Measurements from ENCODE around the gene AMZ1. TPM values are rescaled to one million over a fixed set of nuclear protein-coding genes. Genes with fewer than 3 reads are reported as not detected.

The AMZ1 gene
- total RNA-seq, 2 donors from 2014 or later = 0.66 to 1.6 TPM

DNA sequence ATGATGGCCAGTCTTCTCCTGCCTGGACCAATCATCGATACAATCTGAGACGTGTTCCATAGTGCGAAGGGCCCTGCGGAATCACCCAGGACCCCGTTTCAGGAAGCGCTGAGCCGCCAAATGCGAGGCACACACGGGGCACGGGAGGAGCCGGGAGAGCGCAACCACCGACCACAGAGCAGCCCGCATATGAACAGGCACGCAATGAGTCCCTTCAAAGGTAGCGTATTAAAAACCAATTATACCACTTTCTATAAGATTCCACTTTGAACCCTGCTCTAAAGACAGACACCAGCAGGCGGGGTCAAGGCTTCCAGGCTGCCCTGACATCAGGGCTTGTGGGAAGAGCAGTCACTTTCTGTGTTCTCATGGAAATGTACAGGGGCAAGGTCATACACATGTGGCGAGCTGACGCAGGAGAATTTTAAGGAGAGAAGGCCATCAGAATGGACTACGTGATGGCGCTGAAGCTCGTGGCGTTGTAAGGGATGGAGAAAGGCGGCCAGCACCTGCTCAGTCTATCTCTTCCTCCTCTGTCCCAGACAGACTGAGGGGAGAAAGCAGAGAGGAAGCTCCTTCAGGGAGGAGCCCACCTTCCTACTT, 46.2 kb downstream of the AMZ1 start:
- peaks cover 44% of the 10 kb centered on the region for H3K36me3 Mint-ChIP-seq (ENCODE audit: low read depth)
- WGBS, 2 experiments (ENCODE audit: insufficient coverage in 1 of 2, insufficient read length in 1 of 2) = 96% methylated on average over 19 to 24 of the region's 24 CpGs
- peaks cover 8% of the 10 kb centered on the region for H3K4me1 ChIP-seq (ENCODE audit: control insufficient read depth, insufficient read depth, low read length)
- no peak overlapping the region for H3K9ac ChIP-seq (ENCODE audit: extremely low read depth, low read length, poor library complexity, severe bottlenecking)
- no peaks in the 10 kb centered on the region for H3K9me3 ChIP-seq (ENCODE audit: control insufficient read depth, low read length)
- H3K4me3 ChIP-seq (ENCODE audit: low read length) = no peak overlapping the region
- TF ChIP-seq, protein P1, sequence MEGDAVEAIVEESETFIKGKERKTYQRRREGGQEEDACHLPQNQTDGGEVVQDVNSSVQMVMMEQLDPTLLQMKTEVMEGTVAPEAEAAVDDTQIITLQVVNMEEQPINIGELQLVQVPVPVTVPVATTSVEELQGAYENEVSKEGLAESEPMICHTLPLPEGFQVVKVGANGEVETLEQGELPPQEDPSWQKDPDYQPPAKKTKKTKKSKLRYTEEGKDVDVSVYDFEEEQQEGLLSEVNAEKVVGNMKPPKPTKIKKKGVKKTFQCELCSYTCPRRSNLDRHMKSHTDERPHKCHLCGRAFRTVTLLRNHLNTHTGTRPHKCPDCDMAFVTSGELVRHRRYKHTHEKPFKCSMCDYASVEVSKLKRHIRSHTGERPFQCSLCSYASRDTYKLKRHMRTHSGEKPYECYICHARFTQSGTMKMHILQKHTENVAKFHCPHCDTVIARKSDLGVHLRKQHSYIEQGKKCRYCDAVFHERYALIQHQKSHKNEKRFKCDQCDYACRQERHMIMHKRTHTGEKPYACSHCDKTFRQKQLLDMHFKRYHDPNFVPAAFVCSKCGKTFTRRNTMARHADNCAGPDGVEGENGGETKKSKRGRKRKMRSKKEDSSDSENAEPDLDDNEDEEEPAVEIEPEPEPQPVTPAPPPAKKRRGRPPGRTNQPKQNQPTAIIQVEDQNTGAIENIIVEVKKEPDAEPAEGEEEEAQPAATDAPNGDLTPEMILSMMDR (conservative IDR thresholded peaks at IDR 0.05) = no peak
- no peak overlapping the region for H3K27ac Mint-ChIP-seq
- no peaks in the 10 kb centered on the region for H3K27me3 ChIP-seq (ENCODE audit: control insufficient read depth, insufficient read depth, low read length, poor library complexity, severe bottlenecking)
- H3K36me3 ChIP-seq (ENCODE audit: control insufficient read depth, insufficient read depth, low read length) = peaks cover 48% of the 10 kb centered on the region
- DNase-seq = no peak
- no peaks in the 10 kb centered on the region for H3K9me3 Mint-ChIP-seq
- no peak overlapping the region for H3K27ac ChIP-seq (ENCODE audit: low read depth, low read length)
- H3K4me1 Mint-ChIP-seq = peaks cover 14% of the 10 kb centered on the region
- H3K27me3 Mint-ChIP-seq (ENCODE audit: insufficient read depth) = no peaks in the 10 kb centered on the region
- no peak overlapping the region for H3K4me3 Mint-ChIP-seq

GRCh38 chr7:2734751-2735571, 47.0 kb downstream of the AMZ1 start:
- H3K27ac ChIP-seq (ENCODE audit: low read depth, low read length) = no peak overlapping the region
- H3K4me3 Mint-ChIP-seq = no peak overlapping the region
- no peaks in the 10 kb centered on the region for H3K9me3 Mint-ChIP-seq
- H3K4me3 ChIP-seq (ENCODE audit: low read length) = no peak overlapping the region
- DNase-seq = no peak
- TF ChIP-seq, protein P1 (conservative IDR thresholded peaks at IDR 0.05) = no peak
- peak overlapping the region; percentile 59 for H3K27ac Mint-ChIP-seq
- no peaks in the 10 kb centered on the region for H3K9me3 ChIP-seq (ENCODE audit: control insufficient read depth, low read length)
- no peak overlapping the region for H3K9ac ChIP-seq (ENCODE audit: extremely low read depth, low read length, poor library complexity, severe bottlenecking)
- H3K27me3 ChIP-seq (ENCODE audit: control insufficient read depth, insufficient read depth, low read length, poor library complexity, severe bottlenecking) = no peaks in the 10 kb centered on the region
- H3K4me1 Mint-ChIP-seq = peaks cover 14% of the 10 kb centered on the region
- H3K4me1 ChIP-seq (ENCODE audit: control insufficient read depth, insufficient read depth, low read length) = peaks cover 8% of the 10 kb centered on the region
- 91 to 95% methylated on average over 19 to 33 of the region's 33 CpGs for WGBS, 2 experiments (ENCODE audit: insufficient coverage in 1 of 2, insufficient read length in 1 of 2)
- peaks cover 39% of the 10 kb centered on the region for H3K36me3 Mint-ChIP-seq (ENCODE audit: low read depth)
- H3K27me3 Mint-ChIP-seq (ENCODE audit: insufficient read depth) = no peaks in the 10 kb centered on the region
- H3K36me3 ChIP-seq (ENCODE audit: control insufficient read depth, insufficient read depth, low read length) = peaks cover 49% of the 10 kb centered on the region

GRCh38 chr7:2735744-2736143, 47.7 kb downstream of the AMZ1 start:
- no peaks in the 10 kb centered on the region for H3K9me3 ChIP-seq (ENCODE audit: control insufficient read depth, low read length)
- H3K27ac Mint-ChIP-seq = no peak overlapping the region
- H3K4me3 ChIP-seq (ENCODE audit: low read length) = no peak overlapping the region
- H3K4me1 Mint-ChIP-seq = peaks cover 14% of the 10 kb centered on the region
- DNase-seq = no peak
- H3K4me1 ChIP-seq (ENCODE audit: control insufficient read depth, insufficient read depth, low read length) = peaks cover 8% of the 10 kb centered on the region
- TF ChIP-seq, protein P1 (conservative IDR thresholded peaks at IDR 0.05) = no peak
- whole genome bisulfite sequencing, 2 experiments (ENCODE audit: insufficient coverage in 1 of 2, insufficient read length in 1 of 2) = 94 to 97% methylated on average over 10 to 13 of the region's 13 CpGs
- no peaks in the 10 kb centered on the region for H3K27me3 ChIP-seq (ENCODE audit: control insufficient read depth, insufficient read depth, low read length, poor library complexity, severe bottlenecking)
- no peaks in the 10 kb centered on the region for H3K27me3 Mint-ChIP-seq (ENCODE audit: insufficient read depth)
- no peak overlapping the region for H3K9ac ChIP-seq (ENCODE audit: extremely low read depth, low read length, poor library complexity, severe bottlenecking)
- H3K27ac ChIP-seq (ENCODE audit: low read depth, low read length) = no peak overlapping the region
- H3K4me3 Mint-ChIP-seq = no peak overlapping the region
- peaks cover 48% of the 10 kb centered on the region for H3K36me3 ChIP-seq (ENCODE audit: control insufficient read depth, insufficient read depth, low read length)
- H3K36me3 Mint-ChIP-seq (ENCODE audit: low read depth) = peaks cover 41% of the 10 kb centered on the region
- no peaks in the 10 kb centered on the region for H3K9me3 Mint-ChIP-seq

Data from endodermal cell (in vitro differentiated cells).